Raji (cell line): ENCODE results near the gene SRD5A3.

ENCODE experiments used
- POLR2A ChIP-seq: IDR thresholded peaks from 2 replicates; pipeline ENCODE4 v1.6.1; 2011; ENCODE audit warnings: low read depth, low read length, control low read depth; ENCODE audit not compliant: insufficient read depth

SRD5A3 gene

DNA sequence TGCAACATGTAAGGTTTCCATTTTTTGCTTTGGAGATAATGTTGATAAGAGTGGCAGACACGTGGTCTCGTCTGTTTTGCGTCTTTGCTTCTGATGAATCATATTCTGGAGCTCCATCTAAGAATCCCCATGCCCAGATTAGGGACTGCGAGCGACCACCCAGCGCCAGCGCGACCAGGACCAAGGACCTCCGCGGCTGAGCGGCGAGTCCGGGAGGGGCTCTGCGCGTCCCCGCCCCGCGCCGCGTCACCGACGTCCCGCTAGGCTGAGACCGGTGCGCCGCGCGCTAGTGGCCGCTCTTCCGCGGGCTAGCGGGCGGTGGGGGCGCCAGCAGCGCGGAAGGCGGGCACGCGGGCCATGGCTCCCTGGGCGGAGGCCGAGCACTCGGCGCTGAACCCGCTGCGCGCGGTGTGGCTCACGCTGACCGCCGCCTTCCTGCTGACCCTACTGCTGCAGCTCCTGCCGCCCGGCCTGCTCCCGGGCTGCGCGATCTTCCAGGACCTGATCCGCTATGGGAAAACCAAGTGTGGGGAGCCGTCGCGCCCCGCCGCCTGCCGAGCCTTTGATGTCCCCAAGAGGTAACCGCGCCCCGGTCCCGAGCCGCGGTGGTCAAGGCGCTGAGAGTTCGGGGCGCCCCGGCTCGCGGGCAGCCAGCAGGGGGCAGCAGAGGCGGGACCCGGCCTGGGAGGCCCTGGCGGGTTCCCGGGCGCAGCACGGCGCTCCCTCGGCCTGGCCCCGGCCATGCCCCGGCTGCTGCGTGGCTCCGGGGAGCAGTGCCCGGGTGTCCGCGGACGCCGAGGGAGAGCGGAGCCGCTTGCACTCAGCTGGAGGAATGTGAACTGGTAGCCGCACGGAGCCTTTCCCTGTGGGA, at the start of gene SRD5A3:
Gene SRD5A3 (plus strand): TSS at position 263 of the 871 bp plus-strand sequence. CDS start 95 bp downstream, at position 358.
- peak; percentile 90 for TF ChIP-seq POLR2A

DNA sequence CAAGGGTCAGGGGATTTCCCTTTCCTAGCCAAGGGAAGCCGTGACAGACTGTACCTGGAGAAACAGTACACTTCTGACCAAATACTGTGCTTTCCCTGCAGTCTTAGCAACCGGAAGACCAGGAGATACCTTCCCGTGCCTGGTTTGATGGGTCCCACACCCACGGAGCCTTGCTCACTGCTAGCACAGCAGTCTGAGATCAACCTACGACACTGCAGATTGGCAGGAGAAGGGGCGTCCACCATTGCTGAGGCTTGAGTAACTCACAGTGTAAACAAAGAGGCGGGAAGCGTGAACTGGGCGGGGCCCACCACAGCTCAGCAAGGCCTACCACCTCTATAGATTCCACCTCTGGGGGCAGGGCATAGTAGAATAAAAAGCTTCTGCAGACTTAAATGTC, 48.7 kb upstream of the SRD5A3 start:
- TF ChIP-seq POLR2A = no peak

DNA sequence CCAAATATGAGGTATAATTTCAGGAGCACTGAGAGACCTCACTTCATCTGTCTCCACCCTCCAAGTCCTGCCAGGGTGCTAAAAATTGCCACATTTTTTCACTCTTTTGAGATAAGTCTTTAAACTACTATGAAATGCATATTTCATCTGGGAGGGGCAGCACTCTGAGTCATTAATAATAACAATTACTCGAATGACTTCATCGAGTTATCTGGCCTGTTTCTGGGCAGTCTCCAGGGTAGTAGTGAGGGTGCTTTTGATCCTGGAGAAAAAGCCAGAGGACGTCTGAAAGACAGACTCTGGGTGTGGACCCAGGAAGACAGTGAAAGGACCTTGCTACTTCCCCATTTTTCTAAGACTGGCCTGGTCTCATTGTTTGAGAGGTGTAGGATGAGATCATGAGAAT, 42.3 kb upstream of the SRD5A3 start:
- no peak for TF ChIP-seq POLR2A

DNA sequence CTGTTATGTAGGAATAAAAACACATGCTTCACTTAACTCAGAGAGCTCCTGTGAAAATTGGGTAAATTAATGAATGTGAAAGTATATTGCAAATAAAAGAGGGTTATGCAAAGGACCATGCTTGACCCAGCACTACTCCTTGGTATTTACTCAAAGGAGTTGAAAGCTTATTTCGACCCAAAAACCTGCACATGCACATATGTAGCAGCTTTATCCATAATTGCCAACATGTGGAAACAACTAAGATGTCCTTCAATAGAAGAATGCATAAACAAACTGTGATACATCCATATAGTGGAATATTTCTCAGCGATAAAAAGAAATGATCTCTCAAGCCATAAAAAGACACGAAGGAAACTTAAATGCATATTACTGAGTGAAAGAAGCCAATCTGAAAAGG, 41.7 kb upstream of the SRD5A3 start:
- TF ChIP-seq POLR2A = no peak

DNA sequence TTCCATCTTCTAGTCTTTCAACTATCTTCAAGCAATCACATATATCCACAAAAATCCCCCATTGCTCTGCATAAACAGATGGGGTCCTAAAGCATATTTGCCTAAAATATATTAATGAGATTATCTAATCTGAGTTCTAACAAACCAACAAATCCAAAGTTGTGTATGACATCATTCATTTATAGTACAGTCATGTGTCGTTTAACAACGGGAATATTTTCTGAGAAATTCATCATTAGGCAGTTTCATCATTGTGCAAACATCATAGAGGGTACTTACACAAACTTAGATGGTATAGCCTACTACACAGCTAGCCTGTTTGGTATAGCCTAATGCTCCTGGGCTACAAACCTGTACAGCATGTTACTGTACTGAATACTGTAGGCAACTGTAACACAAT, 38.0 kb upstream of the SRD5A3 start:
- TF ChIP-seq POLR2A = no peak

DNA sequence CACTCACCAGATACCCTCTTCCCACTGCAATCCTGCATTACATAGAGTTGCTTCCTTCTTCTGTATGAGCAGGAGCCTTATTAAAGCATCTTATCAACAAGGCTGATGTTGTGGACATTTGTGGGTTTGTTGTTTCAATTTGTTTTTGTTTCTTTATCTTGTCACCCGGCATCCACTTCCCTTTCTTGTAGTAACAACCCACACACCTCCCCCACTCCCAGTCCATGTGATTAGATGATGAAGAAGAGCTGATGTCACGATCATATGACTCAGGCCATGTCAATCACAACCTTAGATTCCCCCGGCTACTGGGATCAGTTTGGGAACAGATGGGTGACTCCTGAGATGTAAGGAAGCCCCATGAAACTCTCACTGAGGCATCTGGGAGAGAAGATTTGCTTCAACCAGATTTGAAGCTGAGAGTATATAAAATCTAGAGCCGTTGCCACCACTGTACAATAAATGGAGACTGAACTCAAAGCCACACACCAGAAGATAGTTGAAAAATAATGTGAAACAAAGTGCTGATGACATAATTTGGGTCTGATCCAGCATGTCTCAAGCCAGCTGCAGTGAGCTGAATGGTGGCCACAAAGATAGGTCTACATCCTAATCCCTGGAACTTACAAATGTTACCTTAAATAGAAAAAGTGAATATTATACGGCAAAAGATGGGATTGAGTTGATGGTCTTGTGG, 34.1 kb upstream of the SRD5A3 start:
- no peak for TF ChIP-seq POLR2A

DNA sequence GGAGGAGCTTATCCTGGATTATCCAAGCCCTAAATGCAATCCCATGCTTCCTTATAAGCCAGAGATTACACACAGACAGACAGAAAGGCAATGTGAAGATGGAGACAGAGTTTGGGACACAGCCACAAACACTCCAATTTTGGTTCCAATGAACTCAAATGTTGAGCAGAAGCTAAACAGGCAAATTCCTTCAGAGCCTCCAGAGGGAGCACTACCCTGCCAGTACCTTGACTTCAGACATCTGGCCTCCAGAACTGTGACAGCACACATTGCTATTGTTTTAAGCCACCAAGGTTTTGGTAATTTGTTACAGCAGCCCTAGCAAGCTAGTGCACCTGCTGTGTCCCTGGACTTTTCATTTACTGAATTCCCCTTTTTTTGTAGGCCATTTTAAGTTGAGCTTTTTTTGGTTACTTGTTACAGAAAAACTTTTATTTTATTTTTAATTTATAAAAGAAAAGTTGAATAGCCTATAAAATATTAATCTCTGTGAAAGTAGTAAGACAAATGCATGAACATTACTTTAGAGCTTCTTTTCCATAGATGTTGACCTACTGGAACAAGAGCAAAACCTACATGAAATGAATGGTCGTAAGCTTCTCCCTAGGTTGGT, 33.4 kb upstream of the SRD5A3 start:
- TF ChIP-seq POLR2A = no peak

DNA sequence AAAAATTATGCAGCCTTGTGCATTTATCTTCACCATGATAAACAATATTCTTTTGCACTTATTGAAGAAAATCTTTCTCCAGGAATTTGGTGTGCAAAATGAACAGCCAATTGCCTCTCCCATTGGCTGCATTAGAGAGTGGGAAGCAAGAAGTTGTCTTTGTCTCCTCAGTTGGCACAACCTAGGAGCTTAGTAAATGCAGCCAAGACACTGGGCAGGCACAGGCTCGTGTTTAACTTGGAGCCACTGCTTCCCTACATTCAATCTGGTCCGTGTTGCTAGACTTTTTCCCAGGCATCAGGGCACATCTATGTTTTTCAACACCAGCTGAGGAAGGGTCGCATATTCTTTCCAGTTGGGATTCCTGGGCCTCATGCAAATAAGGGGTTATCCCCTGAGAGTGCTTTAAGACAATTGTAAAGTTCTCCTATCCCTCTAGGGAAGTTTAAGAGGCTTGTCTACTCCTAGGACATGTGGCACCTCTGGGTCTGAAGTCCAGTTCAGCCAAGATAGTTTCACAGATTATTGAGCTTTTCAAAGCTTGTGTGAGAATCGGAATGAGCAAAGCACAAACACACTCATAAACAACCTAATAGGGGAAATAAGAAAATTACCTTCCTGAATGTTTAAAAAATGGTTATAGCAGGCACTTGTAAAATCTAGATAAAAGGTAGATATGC, 31.8 kb upstream of the SRD5A3 start:
- TF ChIP-seq POLR2A = no peak

DNA sequence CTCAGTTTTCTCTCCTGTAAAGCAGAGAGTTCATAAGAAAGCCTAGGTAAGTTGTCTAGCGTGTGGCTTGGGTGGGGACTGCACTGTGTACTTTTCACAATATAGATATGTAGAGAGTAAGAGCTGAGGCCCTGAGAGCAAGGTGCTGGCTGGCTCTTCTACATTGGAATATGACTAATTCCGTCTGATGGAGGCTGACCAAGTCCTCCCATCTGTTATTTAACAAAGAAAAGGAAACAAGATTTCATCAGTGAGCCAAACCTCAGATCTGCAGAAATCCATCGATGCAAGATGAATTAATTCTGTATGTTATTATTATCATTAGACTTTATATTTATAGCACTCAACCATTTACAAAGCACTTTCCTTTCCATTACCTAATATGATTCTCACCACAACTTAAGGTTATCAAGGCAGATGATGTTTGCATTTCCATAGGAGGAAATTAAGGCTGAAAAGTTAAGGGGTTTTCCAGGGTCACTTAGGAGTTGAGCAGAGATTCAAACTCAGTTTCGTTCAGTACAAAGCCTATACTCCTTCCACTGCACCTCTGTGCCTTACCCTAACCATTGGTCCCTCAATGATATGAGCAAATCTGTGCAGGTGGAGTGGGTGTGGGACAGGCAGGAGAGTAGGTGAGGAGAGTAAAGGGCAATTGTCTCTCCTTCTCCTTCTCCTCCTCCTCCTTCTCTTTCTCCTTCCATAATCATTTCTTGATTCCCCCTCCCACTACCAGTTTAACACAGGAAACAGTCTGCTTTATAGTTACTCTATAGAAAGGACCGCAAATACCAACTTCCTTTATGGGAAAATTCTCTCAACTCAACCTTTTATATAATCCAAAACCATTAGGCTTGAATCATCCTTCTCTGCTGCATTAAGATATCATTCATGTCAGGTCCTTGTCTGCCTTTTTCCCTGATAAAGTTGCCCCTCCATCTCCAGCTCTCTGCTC, 27.6 kb upstream of the SRD5A3 start:
- TF ChIP-seq POLR2A = no peak

DNA sequence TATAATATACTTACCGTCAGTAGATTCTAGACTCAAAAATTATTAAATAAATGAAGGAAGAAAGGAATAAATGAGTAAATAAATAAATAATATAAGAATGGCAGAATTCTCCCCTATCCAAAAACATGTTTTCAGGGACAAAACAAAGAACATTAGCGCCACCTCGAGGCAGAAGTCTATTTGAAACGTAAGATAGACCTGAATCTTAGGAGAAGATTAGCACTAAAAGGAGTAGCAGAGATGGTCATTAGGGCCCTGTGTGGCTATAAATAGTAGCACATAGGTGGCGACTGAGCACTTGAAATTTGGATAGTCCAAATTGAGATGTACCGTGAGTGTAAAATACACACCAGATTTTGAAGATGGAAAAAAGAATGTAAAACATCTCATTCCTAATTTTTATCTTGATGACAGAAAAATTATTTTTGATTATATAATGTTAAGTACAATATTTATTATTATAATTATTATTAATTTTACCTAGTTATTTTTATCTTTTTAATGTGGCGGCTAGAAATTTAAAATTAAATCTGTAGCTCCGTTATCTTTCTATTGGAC, 24.3 kb upstream of the SRD5A3 start:
- TF ChIP-seq POLR2A = no peak

DNA sequence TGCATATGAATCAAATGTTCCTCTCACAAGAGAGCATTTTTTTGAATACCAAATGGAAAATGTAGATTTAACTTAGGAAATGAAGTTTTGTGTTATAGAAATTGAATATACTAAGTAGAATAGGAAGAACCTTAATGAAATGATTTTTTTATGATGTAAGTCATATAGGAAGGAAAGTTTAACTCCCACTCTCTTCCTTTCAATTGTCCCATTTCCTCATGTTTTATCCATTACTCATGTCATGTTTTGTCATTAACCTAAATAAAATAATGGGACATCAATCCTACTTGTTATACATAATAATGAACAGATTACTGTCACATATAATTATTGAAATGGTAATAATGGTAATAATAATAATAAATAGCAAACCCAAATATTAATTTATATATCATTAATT, 22.7 kb upstream of the SRD5A3 start:
- no peak for TF ChIP-seq POLR2A

DNA sequence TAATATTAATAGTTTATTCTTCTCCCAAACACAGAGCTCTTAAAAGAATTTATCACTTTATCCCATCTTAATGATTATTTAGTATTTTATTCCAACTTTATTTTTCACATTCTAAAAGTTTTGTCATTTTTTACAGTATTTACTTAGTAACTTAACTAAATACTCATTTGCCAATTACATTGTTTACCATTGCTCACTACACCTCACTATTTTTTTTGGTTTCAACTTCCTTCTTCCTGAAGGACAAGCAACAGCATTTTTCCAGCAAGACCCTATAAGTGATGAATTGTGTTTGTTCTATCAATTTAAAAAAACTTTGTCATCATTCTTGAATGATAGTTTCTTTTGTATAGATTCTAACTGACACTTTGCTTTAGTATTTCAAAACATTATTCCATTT, 19.4 kb upstream of the SRD5A3 start:
- TF ChIP-seq POLR2A = no peak

DNA sequence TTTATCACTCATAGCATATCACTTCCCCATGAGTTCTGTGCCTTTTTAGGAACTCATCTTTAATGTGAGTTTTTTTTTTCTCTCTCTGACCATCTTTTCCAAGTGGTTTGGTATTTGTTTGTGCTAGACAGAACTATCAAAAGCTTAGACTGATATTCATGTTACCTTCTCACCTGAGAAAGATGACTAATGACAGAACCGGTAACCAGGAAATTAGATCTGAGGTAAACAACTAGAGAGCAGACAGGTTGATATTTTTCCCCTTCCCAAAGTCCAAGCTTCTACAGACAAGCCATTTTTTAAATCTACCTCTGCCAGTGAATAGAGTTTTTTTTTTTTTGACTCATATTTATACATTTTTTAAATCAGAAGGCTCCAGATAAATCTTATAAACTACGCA, 17.0 kb upstream of the SRD5A3 start:
- TF ChIP-seq POLR2A = no peak

DNA sequence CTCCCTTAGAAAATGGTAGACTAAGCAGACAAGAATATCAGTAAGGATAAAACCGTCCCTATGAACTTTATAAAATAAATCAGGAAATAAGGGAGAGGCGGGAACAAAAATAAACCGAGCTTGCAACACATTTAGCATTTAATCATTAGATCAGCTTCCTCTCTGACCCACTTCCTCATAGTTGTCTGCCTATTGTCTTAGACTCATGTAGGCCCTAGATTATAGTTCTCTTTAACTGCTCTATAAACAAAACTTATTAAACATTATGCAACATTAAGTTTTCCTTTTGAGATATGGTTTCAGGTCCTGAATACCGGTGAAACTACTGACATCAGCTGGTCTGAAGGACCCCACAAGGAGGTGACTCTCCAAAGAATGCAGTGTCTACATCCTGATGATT, 15.8 kb upstream of the SRD5A3 start:
- no peak for TF ChIP-seq POLR2A
